Measurements from ENCODE around the gene NEDD4. TPM values are rescaled to one million over a fixed set of nuclear protein-coding genes. Genes with fewer than 3 reads are reported as not detected.
A peak's percentile ranks its signal among the peaks of the same experiment; 100 is the strongest.

The NEDD4 gene
- total and polyA plus RNA-seq, 10 of the 15 experiments (the other 5 are each of a cell fraction or from before 2014, with no cell fraction given): 1.3 to 7.7 (median 4.4) TPM

GRCh38 chr15:55791551-55792400, 201.6 kb downstream of the NEDD4 start:
- ChIA-PET RAD21 (ENCODE audit: unreplicated experiment) (no interaction called here), POLR2A (no interaction called here), SMC1A (ENCODE audit: uncharacterized antibody, unreplicated experiment) (no interaction called here), CTCF (interaction anchor here (1.1 kb wide), 1 partner anchor 48 kb away, joined by 3 read pairs; no protein-coding TSS in a partner anchor)
- FAIRE-seq: no peak
- Histone ChIP-seq H3K9me3 (replicated peaks; ENCODE audit: control insufficient read depth, insufficient read depth, low read length) (peaks cover 4% of the 10 kb centered on the region; the same call in 2 of the 3 replicates), H3K36me3 (ENCODE audit: control insufficient read depth in 2 of 2, insufficient read depth in 2 of 2, low read length in 1 of 2) (no peaks in the 10 kb centered on the region), H3K79me2 (ENCODE audit: control insufficient read depth, insufficient read depth, low read length) (no peaks in the 10 kb centered on the region), H3K4me1 (ENCODE audit: control insufficient read depth, insufficient read depth, low read length) (no peaks in the 10 kb centered on the region), H3K4me3 (no peak overlapping the region), H3K9ac (ENCODE audit: control insufficient read depth, insufficient read depth, low read length) (no peak overlapping the region), H3K27ac (ENCODE audit: control insufficient read depth, insufficient read depth) (no peak overlapping the region), H2AFZ (ENCODE audit: control insufficient read depth, low read depth, low read length) (no peak overlapping the region), H4K20me1 (ENCODE audit: control insufficient read depth, insufficient read depth) (no peaks in the 10 kb centered on the region), H3K4me2 (ENCODE audit: control insufficient read depth, insufficient read depth) (no peak overlapping the region), H3K27me3 (replicated peaks in 1 of 2; ENCODE audit: control insufficient read depth in 2 of 2, insufficient read depth in 2 of 2, low read length in 1 of 2) (no peaks in the 10 kb centered on the region)
- no peak for TF ChIP-seq CBFB (IDR thresholded peaks at IDR 0.05; ENCODE audit: low read depth)
- in situ Hi-C loops (cut with MboI): no loop called here
- WGBS (ENCODE audit: insufficient coverage, insufficient replicate concordance, low lambda C conversion rate, missing lambda C conversion rate): 42% methylated on average over 3 of the region's 3 CpGs
- intact Hi-C loops (cut with micrococcal nuclease; ENCODE audit: unreplicated experiment): no loop called here
- BruUV-seq (replicated peaks): no TSS peak
- no peak for DNase-seq (ENCODE audit: low read depth, low spot score)
- no peak for ATAC-seq

GRCh38 chr15:55789066-55789660, 204.2 kb downstream of the NEDD4 start:
- peak; percentile 66 for ATAC-seq
- TF ChIP-seq BMI1 (IDR thresholded peaks at IDR 0.05; ENCODE audit: borderline replicate concordance) (no peak), SREBF1 (IDR thresholded peaks at IDR 0.05; ENCODE audit: low read length) (no peak), BACH1 (IDR thresholded peaks at IDR 0.05; ENCODE audit: borderline replicate concordance) (no peak), KLF5 (IDR thresholded peaks at IDR 0.05; ENCODE audit: partially characterized antibody) (no peak), CTCF (IDR thresholded peaks at IDR 0.05 in 2 of 3, conservative IDR thresholded peaks at IDR 0.05 in 1 of 3; ENCODE audit: control insufficient read depth in 2 of 3, extremely low read depth in 1 of 3, insufficient read depth in 1 of 3, low read depth in 3 of 3, low read length in 3 of 3) (peak; percentile 51 to 68 (median 66)), MTA3 (IDR thresholded peaks at IDR 0.05; ENCODE audit: borderline replicate concordance, low read length) (no peak), SMC3 (IDR thresholded peaks at IDR 0.05; ENCODE audit: borderline replicate concordance, low read length) (peak; percentile 35; the same call in 1 of the 2 replicates), CREB1 (IDR thresholded peaks at IDR 0.05; ENCODE audit: low read depth) (no peak), RAD21 (IDR thresholded peaks at IDR 0.05; ENCODE audit: insufficient read depth, low read depth, low read length) (peak; percentile 46; the same call in 1 of the 2 replicates), ZNF622 (IDR thresholded peaks at IDR 0.05) (no peak), TCF7 (IDR thresholded peaks at IDR 0.05; ENCODE audit: borderline replicate concordance) (no peak), IRF4 (IDR thresholded peaks at IDR 0.05; ENCODE audit: low read depth, low read length) (no peak), SUZ12 (IDR thresholded peaks at IDR 0.05; ENCODE audit: unreplicated experiment) (no peak)
- DNase-seq (ENCODE audit: low read depth, low spot score): no peak

More at GRCh38 chr15:55789066-55789660, 204.2 kb downstream of the NEDD4 start:
- ChIA-PET RAD21 (ENCODE audit: unreplicated experiment) (interaction anchor here (1.0 kb wide), 1 partner anchor 57 kb away, joined by 3 read pairs; no protein-coding TSS in a partner anchor), CTCF (interaction anchor here (0.9 to 2.0 kb wide), 8 partner anchors 15 to 640 kb away, joined by 3 to 16 read pairs (median 4); no protein-coding TSS in a partner anchor), POLR2A (no interaction called here), SMC1A (ENCODE audit: uncharacterized antibody, unreplicated experiment) (no interaction called here)
- in situ Hi-C loops (cut with MboI): no loop called here
- H3K79me2 ChIP-seq (ENCODE audit: control insufficient read depth, insufficient read depth, low read length): no peaks in the 10 kb centered on the region
- H3K9me3 ChIP-seq (replicated peaks; ENCODE audit: control insufficient read depth, insufficient read depth, low read length): peaks cover 2% of the 10 kb centered on the region; the same call in 1 of the 3 replicates
- BruUV-seq (replicated peaks): no TSS peak
- WGBS (ENCODE audit: insufficient coverage, insufficient replicate concordance, low lambda C conversion rate, missing lambda C conversion rate): 33% methylated on average over 8 of the region's 8 CpGs
- no peak overlapping the region for H3K4me3 ChIP-seq
- FAIRE-seq: no peak
- no peak overlapping the region for H3K9ac ChIP-seq (ENCODE audit: control insufficient read depth, insufficient read depth, low read length)
- H3K27ac ChIP-seq (ENCODE audit: control insufficient read depth, insufficient read depth): no peak overlapping the region
- H3K36me3 ChIP-seq (ENCODE audit: control insufficient read depth in 2 of 2, insufficient read depth in 2 of 2, low read length in 1 of 2): no peaks in the 10 kb centered on the region
- no peak overlapping the region for H2AFZ ChIP-seq (ENCODE audit: control insufficient read depth, low read depth, low read length)
- no peaks in the 10 kb centered on the region for H3K27me3 ChIP-seq (replicated peaks in 1 of 2; ENCODE audit: control insufficient read depth in 2 of 2, insufficient read depth in 2 of 2, low read length in 1 of 2)
- no peaks in the 10 kb centered on the region for H4K20me1 ChIP-seq (ENCODE audit: control insufficient read depth, insufficient read depth)
- no peak overlapping the region for H3K4me2 ChIP-seq (ENCODE audit: control insufficient read depth, insufficient read depth)
- no peaks in the 10 kb centered on the region for H3K4me1 ChIP-seq (ENCODE audit: control insufficient read depth, insufficient read depth, low read length)
- intact Hi-C loops (cut with micrococcal nuclease; ENCODE audit: unreplicated experiment): loop anchor here (5.0 kb wide), 1 partner anchor 58 kb away; no protein-coding TSS in a partner anchor

Measured in GM12878 (cell line).